NOMO-1 (cell line): ENCODE measurements around the gene RAB1A.

Source experiments
- DNase-seq, 2 experiments: peaks; one replicate each; lab custom pipeline; 2025; ENCODE audit not compliant: unreplicated experiment in 2 of 2; lab: John Stamatoyannopoulos, UW

RAB1A gene

GRCh38 chr2:65062843-65063825, 66.8 kb downstream of the RAB1A start:
- no peak for DNase-seq

GRCh38 chr2:65061910-65062339, 68.0 kb downstream of the RAB1A start:
- no peak for DNase-seq

GRCh38 chr2:65061146-65061909, 68.6 kb downstream of the RAB1A start:
- DNase-seq: no peak

GRCh38 chr2:65059071-65059470, 70.8 kb downstream of the RAB1A start:
- no peak for DNase-seq

GRCh38 chr2:65057391-65058052, 72.4 kb downstream of the RAB1A start:
- DNase-seq: peak; percentile 66

- peak in 1 of 2 experiments; percentile 24 for DNase-seq
These were observed 72.9 kb downstream of the RAB1A start for GRCh38 chr2:65057054-65057375.

- peak; percentile 98 for DNase-seq
These were observed 73.5 kb downstream of the RAB1A start, which contains the start of gene CEP68 for GRCh38 chr2:65056215-65057053. TSS of gene CEP68 (plus strand) at chr2:65056416. CDS start at chr2:65069445, 13,029 bp downstream.

GRCh38 chr2:65055422-65056214, 74.3 kb downstream of the RAB1A start:
- peak in 1 of 2 experiments; percentile 59 for DNase-seq

- DNase-seq: peak; percentile 20 to 31
These were observed 75.0 kb downstream of the RAB1A start for GRCh38 chr2:65054749-65055421.

GRCh38 chr2:65053199-65053598, 76.7 kb downstream of the RAB1A start:
- DNase-seq: peak; percentile 46 to 87

GRCh38 chr2:65050931-65051330, 79.0 kb downstream of the RAB1A start:
- no peak for DNase-seq

GRCh38 chr2:65049010-65049639, 80.8 kb downstream of the RAB1A start:
- DNase-seq: no peak

- no peak for DNase-seq
These were observed 83.1 kb downstream of the RAB1A start for GRCh38 chr2:65046633-65047407.

- no peak for DNase-seq
These were observed 84.3 kb downstream of the RAB1A start for GRCh38 chr2:65045651-65046050.

- no peak for DNase-seq
These were observed 85.7 kb downstream of the RAB1A start for GRCh38 chr2:65044097-65044735.

- no peak for DNase-seq
These were observed 86.9 kb downstream of the RAB1A start for GRCh38 chr2:65043001-65043400.
